CD4-positive, alpha-beta T cell treated with Interferon alpha-2 for 1 hour (primary cell): ENCODE measurements around the gene IL19.
"Not testable (repeated sequence)": the region's sequence is repeated elsewhere in the genome, so short reads cannot be mapped to it uniquely, and the experiment has no call there.

Source experiments
- DNase-seq, 2 donors: peaks; one replicate each; pipeline ENCODE4 v3.0.0-alpha.2; 2020 to 2022

Gene IL19

DNA sequence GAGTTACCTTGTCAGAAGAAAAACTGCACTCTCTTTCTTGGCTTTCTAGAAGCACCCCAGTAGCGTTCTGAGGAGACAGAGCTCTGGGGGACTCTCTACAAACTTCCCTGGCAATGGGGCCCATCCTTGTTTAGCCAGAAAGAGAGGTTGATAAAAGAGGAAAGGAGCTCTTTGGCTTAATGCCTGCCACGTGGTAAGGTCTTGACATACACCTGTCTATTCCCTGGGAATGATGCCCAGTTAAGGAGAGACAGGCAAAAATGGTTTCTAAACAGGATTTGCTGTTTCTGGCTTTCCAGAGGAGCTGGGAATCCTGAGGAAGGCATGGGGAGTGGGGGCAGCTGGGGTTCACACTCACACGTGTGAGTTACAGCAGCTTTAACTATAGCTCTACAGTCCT is 64.6 kb downstream of the IL19 start:
- DNase-seq = no peak

DNA sequence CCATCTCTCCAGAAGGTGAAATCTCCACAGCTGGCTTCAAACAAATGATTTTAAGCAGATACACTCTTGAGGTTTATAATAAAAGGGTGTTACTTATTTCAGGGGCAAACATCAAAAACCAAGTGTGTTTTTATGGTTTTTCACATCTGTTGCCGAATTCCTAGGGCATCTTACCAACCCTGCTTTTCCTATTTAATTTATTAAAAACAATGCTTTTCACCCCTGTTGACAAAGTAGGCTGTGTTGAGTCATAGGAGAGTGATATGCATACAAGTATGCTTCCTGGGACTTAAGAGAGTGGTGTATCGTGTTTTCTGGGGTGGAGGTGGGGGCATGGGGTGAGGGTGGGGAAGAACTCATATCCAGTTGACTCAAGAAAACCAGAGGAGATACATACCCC is 65.5 kb downstream of the IL19 start:
- DNase-seq = no peak

DNA sequence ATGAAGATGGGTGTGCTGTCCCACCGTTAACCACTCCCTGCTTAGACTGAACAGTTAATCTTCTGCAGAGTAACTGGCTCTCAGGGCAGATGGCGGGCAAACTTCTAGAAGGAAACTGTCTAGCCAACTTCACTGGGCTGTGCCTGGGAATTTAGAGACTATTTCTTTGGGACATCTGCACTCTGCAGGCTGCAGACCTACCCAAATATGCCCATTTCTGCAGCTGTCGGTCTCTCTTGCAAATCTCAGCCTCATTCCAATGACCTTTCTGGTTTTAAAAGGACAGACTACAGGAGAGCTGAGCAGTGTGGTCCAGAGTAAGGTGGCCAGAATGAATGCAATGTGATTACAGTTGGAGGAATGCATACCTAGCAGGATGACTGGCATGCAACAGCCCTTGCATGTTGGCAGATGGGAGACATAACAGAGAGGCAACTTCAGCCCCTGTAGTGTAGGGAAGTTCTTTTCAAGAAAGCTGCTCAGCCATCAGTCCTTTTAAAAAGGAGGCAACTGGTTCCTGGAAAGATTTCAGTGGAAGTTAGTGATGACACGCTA is 68.5 kb downstream of the IL19 start:
- no peak for DNase-seq

DNA sequence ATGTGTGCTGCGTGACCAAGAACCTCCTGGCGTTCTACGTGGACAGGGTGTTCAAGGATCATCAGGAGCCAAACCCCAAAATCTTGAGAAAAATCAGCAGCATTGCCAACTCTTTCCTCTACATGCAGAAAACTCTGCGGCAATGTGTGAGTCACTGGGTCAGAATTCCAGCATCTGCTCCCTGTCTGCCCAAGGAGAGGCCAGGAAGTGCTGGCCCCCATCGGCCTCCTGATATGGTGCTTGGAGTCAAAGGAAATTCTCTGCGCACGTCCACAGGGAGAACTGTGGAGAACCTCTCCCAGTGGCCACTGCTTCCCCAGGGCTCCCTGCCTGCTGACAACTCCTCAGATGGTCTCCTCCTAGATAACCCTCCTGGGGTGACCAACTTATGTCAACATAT is 69.3 kb downstream of the IL19 start:
- no peak for DNase-seq

DNA sequence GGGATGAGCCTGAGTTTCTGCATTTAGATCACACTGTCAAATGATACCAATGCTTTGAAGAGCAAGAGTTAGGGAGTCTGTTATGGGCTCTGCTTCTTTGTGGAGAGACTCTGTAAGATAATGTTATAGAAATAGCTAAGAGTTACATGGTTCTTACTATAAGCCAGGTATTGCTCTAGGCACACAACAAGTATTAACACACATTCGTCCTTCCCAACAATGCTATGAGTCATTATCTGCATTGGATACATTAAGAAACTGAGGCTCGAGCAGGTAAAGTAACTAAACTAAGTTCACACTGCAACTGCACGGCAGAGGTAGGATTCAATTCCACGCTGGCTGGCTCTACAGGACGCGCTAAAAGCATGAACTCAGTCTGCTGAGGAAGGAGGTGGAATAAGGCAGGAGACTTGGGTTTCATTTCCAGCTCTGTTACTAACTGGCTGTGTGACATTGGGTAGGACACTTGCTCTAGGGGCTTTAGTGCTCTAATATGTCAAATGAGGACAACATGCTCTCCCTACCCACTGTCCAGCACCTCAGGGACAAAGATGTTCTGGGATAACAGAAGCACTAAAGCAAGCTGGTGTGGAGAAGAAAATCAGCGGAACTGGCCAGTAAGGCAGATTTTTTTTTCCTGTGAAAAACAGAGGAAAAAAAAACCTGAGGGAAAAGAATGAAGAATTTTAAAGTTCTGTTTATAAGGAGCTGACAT is 71.2 kb downstream of the IL19 start:
- no peak for DNase-seq

DNA sequence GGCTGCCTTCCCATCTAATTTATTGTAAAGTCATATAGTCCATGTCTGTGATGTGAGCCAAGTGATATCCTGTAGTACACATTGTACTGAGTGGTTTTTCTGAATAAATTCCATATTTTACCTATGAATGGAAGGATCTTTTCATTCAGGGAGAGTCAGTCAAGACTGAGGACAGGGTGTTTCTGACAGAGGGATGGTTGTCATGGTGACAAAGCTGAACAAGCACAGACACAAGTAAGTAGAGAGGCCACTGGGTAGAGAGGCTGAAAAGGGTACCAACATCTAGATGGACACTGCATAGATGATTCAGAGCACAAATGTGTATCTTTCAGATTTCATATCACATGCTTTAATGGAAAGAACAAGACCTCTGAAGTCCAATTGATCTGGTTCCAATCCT is 72.3 kb downstream of the IL19 start:
- no peak for DNase-seq

DNA sequence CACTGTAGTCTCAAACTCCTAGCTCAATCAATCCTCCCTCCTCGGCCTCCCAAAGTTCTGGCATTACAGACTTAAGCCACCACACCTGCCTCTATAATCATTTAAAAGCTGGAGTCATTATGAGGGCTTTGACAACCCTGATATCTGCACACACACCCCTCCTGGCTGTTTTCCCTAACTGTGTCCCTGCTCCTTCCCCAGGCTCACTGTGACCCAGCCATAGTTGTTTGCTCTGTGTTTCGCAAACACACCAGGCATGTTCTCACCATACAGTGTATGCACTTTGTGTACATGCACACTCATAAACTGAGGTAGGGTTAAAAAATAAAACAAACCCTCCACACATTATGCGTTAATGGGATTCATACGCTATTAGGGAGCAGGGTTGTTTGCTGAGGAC is 73.1 kb downstream of the IL19 start:
- DNase-seq = no peak

DNA sequence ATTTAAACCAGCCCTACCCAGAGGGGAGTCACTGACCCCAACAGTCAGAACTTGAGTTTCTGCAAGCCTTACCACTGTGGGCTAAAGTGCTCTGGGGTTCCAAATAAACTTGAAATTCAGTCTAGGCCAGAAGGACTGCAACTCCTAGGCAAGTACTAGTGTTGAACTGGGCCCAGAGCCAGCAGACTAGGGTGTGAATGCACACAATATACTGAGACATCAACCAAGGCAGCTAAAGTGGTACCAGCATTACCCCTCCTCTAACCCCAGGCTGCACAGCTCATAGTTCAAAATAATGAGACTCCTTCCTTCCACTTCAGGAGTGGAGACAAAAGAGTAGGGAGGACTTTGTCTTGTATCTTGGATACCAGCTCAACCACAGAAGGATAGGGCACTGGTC is 75.9 kb downstream of the IL19 start:
- no peak for DNase-seq

DNA sequence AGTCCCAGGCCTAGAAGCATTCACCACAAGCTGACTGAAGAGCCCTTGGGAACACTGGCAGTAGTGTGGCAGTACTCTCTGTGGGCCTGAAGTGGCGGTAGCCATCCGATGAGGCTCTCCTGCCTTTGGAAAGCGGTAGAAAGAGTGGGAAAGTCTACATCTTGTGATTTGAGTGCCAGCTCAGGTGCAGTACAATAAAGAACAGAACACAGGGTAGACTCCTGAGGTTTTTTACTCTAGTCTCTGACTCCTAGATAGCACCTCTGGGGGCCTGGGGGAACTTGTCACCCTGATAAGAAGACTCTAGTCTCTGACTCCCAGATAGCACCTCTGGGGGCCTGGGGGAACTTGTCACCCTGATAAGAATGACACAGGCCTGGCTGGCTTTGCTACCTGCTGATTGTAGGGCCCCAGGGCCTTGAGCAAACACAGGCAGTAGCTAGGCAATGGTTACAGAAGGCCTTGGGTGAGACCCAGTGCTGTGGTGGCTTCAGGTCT is 76.8 kb downstream of the IL19 start:
- no peak for DNase-seq

DNA sequence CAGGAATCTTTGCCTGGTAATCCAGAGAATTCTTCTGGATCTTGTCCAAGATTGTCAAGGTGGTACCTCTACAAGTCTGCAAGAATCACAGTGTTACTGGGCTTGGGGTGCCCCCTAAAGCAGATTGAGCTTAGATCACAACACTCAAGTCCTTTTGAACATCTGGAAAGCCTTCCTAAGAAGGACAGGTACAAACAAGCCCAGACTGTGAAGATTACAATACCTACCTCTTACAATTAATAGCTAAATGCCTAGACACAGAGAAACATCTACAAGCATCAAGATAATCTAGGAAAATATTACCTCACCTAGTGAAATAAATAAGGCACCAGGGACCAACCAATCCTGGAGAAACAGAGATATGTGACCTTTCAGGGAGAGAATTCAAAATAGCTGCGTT is 77.4 kb downstream of the IL19 start:
- no peak for DNase-seq

DNA sequence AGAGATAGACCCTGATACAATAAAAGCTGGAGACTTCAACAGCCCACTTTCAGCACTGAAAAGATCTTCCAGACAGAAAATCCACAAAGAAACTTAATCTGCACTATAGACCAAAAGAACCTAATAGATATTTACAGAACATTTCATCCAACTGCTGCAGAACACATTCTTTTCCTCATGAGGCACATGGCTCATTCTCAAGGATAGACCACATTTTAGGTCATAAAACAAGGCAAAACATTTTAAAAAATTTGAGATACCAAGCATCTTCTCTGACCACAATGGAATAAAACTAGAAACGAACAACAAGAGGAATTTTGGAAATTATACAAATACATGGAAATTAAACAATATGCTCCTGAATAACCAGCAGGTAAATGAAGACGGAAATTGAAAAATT is 79.8 kb downstream of the IL19 start:
- DNase-seq = no peak

DNA sequence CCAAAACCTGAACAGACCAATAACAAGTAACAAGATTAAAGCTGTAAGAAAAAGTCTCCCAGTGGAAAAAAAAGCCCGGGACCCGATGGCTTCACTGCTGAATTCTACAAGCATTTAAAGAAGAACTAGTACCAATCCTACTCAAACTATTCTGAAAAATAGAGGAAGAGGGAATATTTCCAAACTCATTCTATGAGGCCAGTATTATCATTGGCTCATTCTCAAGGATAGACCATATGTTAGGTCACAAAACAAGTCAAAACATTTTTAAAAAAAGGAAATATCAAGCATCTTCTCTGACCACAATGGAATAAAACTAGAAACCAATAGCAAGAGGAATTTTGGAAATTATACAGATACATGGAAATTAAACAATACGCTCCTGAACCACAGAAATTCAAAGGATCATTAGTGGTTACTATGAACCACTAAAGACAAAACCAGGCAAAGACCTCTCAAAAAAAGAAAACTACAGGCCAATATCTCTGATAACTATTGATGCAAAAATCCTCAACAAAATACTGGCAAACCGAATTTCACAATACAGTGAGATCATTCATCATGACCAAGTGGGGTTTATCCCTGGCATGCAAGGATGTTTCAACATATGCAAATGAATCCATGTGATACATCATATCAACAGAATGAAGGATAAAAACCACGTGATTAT is 80.9 kb downstream of the IL19 start:
- DNase-seq = no peak

DNA sequence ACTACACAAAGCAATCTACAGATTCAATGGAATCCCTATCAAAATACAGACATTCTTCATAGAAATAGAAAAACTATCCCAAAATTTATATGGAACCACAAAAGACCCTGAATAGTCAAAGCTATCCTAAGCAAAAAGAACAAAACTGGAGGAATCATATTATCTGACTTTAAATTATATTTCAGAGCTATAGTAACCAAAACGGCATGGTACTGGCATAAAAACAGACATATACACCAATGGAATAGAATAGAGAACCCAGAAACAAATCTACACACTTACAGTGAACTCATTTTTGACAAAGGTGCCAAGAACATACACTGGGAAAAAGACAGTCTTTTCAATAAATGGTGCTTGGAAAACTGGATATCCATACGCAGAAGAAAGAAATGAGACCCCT is 82.1 kb downstream of the IL19 start:
- not testable (repeated sequence) for DNase-seq

DNA sequence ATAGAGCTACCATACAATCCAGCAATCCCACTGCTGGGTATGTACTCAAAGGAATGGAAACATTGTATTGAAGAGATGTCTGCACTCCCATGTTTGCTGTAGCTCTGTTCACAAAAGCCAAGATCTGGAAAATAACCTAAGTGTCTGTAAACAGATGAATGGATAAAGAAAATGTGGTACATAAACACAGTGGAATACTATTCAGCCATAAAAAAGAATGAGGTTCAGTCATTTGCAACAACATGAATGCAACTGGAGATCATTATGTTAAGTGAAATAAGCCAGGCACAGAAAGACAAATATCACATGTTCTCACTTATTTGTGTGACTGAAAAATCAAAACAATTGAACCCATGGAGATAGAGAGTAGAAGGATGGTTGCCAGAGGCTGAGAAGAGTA is 83.1 kb downstream of the IL19 start:
- not testable (repeated sequence) for DNase-seq

DNA sequence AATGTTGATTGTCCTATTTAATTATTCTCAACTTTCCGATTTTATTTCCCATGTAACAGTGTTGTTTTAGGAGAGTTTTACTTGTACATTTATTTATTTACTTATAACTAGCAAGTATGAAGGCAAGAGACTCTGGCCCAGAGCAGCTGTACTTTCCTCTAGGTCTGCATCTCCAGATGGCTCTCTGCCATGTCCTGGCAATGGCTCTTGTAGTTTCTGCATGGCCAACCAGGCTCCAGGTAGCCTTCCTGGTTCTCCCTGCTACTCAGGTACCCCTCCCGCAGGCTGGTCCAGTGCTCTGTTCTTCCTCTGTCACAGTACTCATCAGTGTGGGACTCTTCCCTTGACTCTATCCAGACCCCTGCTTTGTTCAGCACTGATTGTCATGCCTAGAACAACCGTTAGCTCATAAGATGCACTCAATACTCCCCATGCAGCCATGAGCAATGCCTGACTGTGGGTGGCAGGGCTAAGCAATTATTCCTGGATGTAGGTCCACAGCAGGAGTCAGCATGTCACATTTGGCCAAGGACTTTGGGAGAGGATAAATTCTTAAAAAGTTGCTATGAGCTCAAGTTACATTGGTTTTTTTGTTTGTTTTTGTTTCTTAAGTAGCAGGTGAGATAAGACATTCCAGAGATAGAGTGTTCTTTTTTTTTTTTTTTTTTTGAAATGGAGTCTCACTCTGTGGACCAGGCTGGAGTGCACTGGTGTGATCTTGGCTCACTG is 84.0 kb downstream of the IL19 start:
- no peak for DNase-seq

DNA sequence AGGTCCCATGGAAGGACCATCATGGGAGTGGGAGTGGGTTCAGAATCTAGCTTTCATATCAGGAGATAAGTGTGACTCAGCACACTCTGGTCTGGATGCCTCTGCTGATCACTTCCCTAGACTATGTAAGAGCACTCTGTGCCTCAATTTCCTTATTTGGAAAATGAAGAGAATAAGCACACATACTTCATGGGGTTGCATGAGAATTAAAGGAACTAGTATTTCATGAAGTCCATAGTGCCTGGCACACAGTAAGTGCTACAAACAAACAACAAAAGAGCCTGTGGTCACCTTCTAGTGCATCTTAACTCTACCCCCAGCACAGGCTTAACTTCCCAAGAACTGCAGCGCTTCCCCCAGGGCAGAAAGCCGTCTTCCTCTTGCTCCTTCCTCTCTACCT is 85.3 kb downstream of the IL19 start:
- no peak for DNase-seq

DNA sequence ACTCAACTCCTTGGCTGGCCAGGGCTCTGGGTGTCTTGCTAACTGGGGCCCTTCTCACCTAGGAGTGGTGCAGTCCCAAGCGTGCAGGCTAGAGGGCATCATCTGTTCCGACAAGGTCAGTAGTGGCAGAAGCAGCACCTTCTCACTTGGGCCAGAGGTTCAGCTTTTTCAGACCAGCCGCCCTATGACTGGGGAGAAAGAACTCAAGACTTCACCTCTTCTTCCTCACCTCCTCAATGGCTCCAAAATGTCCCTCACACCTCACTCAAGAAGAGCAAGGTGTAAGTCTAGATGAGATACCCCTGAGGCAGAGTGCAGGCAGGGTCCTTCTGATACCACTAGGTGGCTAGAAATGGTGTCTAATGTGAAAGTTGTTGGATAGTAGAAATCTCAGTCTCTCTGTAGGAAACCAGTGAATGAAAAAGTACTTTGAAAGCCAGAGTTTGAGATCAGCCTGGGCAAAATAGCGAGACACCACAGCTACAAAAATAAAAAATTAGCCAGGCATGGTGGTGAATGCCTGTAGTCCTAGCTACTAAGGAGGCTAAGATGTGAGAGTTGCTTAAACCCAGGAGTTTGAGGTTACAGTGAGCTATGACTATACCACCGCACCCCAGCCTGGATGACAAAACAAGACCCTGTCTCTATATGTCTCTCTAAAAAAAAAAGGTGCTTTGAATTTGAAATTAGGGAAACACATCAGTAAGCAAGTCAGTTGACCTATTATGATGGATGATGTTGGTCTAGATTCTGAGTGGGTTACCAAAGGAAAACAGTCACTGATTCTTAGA is 86.3 kb downstream of the IL19 start:
- peak in 1 of 2 donors; percentile 28 for DNase-seq

DNA sequence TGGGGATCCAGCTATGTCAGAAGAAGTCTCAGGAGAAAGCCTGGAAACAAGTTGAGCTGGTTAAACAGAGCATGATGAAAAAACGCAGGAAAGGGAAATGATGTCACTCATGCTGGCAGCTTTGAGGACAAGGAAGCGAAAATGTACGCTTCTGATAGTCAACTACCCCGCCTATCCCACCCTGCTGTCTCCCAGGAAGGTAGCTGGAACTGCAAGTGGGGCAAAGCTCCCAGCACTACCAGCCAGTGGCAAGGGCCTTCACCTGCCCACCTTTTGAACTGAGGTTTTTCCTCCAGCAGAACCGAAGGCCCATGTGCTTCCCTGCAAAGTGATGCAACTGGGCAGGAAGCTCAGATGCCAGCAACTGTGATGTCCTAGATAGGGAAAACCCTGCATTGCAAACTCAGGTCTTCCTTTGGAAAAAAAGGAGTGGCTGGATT is 88.5 kb downstream of the IL19 start:
- DNase-seq = peak in 1 of 2 donors; percentile 14

DNA sequence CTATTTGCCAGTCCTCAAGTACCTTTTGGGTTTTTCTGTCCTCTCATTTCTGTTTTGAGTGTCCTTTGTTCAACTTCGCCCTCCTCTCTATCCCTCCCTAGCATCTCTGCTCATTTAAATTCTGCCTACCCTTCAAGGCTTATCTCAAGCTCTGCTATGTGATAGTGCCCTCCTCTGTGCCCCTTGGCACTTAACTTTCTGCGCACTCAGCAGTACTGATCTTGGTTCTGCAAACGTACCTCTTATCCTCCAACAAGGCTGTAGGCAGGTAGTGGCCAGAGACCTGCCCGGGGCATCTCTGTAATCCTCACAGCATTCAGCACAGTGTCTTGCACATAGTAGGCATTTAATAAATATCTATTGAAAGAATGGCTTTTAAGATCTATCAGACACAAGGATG is 89.6 kb downstream of the IL19 start:
- no peak for DNase-seq

DNA sequence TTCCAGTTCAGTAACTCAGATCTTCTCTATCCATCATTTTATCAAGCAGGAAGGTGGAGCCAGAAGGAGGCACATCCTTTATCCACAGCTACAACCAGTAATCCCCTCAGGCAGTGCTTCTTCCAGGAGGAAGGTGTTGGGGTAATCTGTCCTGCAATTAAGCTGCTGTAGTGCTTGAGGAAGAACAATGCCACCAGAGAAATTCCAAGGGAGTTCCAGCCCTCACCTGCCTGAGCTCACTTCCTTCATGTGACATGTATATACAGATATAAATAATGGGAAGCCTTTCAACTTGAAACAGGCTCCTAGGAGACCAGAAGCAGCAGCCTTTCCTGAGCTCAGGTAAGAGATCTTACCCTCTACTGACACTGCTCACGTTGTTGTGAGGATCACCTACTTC is 92.7 kb downstream of the IL19 start:
- no peak for DNase-seq

DNA sequence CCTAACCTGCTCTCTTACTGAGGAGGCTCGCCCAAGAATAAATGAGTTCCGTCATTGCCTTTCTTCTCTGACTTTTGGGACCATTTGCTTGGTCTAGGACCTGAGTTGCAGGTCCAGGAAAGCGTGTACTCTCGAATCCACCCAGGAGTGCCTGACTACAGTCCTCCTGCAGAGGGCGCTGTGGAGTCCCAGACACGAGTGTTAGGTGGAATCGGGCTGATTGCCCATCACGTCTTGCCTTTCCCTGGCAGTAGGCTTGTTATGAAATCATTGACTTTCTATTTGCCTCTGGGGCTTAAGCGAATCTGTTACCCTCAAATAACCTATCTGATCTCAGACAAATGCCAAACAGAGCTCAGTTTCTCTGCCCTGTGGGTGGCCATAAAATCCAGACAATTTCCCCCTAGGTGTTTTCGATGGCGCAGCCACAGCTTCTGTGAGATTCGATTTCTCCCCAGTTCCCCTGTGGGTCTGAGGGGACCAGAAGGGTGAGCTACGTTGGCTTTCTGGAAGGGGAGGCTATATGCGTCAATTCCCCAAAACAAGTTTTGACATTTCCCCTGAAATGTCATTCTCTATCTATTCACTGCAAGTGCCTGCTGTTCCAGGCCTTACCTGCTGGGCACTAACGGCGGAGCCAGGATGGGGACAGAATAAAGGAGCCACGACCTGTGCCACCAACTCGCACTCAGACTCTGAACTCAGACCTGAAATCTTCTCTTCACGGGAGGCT is 94.5 kb downstream of the IL19 start, which contains the start of gene IL20:
IL20 (plus strand) TSS at position 685 of the 733 bp plus-strand sequence. CDS start 230 bp downstream, outside the sequence.
- DNase-seq = peak; percentile 76 to 84

DNA sequence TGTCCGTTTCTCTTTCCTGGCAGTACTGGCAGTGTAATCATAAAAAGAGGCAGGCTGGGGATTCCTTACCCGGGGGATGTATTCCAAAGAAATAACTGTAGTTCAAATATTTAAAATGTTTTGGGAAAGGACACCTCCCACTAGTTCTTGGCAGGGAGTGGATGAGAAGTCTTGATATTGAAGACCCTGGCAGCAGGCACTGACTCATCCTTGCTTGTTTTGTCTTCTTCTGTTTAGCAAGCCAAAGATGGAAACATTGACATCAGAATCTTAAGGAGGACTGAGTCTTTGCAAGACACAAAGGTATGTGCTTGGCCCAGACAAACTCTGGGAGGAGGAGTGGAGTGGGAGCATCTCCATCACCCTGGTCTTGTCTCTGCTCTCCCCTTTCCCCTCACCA is 95.5 kb downstream of the IL19 start:
- no peak for DNase-seq
